HG02571 (cell line): ENCODE results near the gene RNASEH2B.

ENCODE experiments used
- ATAC-seq: cut with Tn5 transposase; IDR thresholded peaks from one replicate; pipeline ENCODE4 v1.9.1; 2021; ENCODE audit warnings: mild to moderate bottlenecking, moderate library complexity; ENCODE audit not compliant: unreplicated experiment

RNASEH2B gene, protein sequence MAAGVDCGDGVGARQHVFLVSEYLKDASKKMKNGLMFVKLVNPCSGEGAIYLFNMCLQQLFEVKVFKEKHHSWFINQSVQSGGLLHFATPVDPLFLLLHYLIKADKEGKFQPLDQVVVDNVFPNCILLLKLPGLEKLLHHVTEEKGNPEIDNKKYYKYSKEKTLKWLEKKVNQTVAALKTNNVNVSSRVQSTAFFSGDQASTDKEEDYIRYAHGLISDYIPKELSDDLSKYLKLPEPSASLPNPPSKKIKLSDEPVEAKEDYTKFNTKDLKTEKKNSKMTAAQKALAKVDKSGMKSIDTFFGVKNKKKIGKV

DNA sequence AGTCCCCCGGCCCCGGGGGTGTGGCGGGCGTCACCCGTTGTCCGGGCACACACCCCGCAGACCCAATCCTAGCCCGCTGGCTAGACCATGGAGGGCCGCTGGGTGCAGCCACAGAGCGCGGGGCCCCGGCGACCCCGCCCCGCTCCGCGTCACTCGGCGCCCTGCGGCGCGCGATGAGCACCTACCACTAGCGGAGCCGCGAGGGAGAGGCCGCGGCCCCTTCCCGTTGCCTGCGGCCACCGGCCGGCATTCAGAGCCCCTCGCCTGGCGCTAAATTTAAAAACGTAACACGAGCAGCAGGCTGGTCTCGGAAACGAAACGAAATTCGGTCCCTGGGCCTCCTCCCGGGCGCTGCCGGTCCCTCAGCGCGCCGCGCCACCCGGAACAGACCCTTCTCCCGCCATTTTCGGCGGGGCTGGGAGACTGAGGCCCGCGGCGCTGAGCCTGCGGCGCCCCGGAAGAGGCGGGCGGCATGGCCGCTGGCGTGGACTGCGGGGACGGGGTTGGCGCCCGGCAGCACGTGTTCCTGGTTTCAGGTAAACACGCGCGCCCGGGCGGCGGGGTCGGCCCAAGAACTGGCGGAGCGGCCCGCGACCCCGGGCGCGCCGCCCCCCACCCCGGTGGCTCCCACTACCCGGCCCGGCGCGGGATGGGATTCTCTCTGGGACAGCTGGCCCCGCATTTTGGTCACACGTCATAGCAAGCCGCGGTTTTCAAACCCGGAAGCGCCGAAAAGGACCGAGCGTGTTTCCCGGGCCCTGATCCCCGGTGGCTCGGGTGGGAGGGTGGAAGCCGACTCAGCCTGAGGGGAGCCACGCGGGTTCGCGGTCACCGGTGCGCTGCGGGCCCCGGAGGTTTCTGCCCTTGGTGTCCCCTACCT lies at the start of gene RNASEH2B:
Gene RNASEH2B (plus strand): TSS at position 187 of the 880 bp plus-strand sequence. CDS start 286 bp downstream, at position 473.
- ATAC-seq, result peak; percentile 63

DNA sequence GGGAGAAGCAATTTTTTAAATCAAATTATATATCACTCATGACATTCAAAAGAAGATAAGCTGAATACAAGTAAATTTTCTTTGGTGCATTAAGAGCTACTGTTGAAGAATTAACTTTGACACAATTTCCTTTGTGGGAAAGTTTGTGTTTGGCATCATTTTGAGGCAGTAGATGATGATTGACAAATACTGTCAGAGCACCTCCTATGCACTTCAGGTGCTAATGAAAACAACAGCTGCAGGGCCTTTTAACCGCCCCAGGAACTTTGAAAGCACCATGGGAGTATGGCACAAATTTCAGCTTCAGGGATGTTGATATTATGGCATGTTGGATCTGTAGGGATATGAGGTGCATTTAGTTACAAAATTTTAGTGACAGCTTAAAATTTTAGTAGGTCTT lies 45.1 kb upstream of the RNASEH2B start:
- no peak for ATAC-seq

DNA sequence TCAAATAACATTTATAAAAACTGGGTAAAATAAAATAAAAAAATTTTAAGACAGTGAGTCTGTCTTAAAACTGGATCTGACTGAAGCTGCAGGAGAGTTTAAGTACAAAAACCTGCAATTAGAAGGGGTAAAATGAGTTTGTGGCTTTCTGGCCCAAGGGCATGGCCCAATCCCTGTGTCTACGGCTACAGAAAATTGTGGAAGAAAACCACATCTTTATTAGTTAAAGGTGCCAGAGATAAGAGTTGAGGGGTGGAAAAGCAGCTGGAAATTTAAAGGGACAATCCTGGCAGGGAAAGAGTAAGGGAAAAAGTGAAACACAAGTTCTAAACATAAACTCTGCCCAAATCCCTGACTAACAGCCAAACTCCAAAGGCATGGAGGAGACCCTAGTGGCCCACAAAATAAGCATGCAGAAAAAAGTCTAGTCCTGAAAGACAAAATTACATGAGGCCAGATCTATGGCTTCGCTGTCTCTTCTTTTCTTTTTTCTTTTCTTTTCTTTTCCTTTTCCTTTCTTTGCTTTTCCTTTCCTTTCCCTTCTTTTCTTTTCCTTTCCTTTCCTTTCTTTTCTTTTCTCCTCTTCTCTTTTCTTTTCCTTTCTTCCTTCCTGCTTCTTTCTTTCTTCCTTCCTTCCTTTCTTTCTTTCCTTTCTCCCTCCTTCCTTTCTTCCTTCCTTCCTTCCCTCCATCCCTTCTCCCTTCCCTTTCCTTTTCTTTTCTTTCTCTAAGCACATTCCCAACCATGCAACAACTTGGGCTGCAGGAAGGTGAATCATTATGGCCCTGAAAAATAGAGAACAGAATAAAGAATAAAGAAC lies 42.6 kb upstream of the RNASEH2B start:
- no peak for ATAC-seq

DNA sequence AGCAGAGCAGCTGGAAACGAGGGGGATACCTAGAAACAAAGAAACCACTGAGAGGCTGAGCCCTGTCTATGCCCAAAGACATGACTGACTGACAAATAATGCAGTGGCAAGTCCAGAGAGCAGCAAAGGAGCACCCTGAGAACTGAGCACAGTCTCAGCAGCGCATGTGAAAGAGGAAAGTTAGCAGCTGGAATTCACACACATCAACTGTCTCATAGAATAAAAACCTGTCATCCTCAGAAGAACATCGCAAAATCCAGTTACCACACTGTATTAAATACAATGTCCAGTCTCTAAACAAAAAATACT lies 42.0 kb upstream of the RNASEH2B start:
- no peak for ATAC-seq

DNA sequence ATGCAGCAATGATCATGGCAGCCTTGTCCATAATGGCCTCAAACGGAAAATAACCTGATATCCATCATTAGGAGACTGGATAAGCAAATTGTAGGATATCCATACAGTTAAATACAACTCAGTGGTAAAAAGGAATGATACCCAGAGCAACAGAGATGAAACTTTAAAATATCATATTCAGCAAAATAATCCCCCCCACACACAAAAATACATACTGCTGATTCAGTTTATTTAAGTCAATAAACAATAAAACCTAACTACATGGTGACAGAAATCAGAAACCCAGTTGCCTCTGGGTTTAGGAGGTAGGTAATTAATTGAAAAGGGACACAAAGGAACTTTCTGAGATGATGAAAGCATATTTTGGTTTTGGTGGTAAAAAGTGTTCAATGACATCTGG lies 38.2 kb upstream of the RNASEH2B start:
- ATAC-seq, result no peak

DNA sequence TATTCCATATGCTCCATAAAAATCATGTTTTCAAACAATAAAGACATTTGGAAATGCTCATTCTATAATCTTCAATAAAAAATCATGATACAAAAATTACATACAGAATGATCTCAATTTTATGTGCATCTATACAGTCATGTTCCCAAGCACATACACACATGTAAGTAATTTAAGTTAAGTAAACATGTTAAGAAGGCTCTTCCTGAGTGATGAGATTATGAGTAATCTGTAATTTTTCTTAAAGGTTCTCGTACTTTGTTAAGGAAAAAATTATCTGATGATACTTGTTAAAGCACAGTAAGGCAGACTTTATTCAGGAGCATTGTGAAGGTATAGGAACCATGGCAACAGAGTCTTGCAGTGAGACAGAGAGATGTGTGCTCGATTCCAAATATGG lies 36.1 kb upstream of the RNASEH2B start:
- ATAC-seq, result no peak

DNA sequence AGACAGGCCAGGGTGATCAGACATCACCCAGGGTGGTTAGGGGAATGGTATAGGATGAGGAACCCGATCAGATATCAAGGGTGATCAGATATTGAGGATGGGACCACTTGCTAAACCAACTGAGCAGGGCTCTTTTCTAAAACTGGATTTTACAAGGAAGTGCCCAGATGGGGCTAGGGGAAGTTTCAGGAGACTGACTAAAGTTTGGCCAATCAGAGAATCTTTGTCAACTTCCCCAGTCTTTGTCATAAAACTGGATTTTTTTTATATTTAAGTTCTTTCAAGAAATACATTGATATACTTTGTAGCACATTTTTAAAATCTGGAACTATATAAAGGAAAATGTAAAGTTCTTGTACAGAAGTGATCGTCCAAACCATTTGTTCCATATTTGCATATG lies 35.6 kb upstream of the RNASEH2B start:
- ATAC-seq, result no peak

DNA sequence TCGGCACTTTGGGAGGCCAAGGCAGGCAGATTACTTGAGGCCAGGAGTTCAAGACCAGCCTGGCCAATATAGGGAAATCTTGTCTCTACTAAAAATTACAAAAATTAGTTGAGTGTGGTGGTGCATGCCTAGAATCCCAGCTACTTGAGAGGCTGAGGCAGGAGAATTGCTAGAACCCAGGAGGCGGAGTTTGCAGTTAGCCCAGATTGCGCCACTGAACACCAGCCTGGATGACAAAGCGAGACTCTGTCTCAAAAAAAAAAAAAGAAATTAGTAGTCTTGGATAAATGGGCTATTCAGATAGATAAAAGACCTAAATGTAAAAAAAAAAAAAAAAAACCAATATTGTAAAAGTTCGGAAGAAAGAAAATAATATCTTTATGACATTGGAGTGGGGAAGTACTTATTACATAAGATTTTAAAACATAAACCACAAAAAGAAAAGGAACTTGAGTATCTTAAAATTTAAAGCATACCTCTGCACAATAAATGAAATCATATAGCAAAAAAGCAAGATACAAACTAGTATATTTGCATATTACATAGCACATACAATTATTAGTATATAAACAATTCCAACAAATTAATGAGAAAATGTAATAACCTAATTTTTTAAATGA lies 26.7 kb upstream of the RNASEH2B start:
- no peak for ATAC-seq

DNA sequence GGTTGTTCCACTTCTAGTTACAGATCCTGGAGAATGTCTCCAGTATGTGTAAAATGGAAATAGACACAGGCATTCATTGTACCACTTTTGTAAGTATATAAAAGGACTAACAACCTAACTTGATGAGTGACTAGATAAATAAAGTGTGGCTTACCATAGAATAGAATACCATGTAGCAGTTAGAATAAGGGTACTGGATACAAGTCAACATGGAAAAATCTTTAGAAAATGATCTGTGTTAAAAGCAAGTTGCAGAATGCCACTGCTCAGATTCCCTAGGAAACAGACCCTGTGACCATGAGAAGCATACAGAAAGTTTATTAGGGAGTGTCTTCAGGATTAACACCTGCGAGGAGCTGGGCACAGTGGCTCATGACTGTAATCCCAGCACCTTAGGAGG lies 25.9 kb upstream of the RNASEH2B start:
- ATAC-seq, result no peak

DNA sequence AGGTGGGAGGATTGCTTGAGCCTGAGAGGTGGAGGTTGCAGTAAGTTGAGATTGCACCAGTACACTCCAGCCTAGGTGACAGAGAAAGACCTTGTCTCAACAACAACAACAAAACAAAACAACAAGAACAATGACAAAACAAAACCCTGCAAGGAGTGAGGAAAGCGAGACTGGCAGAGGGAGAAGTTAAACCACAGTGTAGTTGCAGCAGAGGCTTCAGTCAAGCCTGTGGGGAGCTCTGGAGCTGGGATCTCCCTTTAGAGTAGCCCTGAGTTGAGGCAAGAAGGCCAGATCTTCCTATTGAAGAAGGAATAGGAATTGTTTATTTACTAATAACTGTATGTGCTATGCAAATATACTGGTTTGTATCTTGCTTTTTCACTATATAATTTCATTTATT lies 25.3 kb upstream of the RNASEH2B start:
- ATAC-seq, result no peak

DNA sequence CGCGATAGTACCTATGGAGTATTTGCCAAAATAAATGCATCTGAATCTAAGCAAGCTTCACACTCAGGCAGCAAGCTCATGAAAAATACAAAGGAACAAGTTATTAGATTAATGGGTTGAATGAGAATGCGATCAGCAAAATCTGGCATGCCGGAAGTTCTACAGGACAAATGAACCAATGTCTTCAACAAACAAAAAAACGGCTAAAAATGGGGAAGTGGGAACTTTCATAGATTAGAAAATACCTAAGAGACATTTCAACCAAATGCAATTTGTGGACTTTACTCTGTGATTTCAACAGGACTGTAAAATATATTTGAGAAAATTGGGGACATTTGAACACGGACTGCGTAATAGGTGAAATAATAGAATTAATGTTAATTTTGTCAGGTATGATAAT lies 22.4 kb upstream of the RNASEH2B start:
- ATAC-seq, result no peak

DNA sequence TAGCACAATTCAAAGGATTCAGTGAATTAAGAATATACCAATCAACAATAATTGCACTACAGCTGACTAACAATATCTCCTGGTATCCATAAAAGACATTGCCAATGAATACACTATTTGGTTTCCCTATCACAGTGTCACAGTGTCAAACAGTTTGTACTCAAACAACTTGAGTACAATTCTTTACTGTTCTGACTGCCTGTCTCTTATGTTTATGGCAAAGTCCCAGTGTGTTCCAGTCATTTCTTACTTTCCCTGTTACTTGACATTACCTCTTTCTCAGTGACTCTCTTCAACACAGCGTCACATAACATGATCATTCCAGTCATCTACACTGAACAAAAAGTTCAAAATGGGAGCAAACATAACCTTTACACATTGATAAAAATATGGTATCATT lies 21.2 kb upstream of the RNASEH2B start:
- ATAC-seq, result no peak

DNA sequence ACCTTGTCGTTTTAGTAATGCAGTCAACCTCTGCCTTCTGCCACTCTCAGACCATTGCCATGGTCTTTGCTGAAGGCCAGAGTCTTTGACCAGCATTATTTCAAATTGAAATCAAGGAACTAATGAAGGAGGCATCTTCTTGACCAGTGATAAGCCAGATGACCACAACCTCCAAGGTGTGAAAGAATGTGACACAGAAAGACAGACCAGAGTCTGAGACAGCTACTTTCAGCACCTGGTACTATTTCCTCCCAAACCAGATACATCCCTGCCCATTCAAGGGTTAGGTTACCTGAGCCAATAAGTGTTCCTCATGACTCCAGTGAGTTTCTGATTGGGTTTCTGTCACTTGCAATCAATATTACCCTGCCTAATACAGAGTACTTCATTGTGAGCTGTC lies 20.3 kb upstream of the RNASEH2B start:
- no peak for ATAC-seq

DNA sequence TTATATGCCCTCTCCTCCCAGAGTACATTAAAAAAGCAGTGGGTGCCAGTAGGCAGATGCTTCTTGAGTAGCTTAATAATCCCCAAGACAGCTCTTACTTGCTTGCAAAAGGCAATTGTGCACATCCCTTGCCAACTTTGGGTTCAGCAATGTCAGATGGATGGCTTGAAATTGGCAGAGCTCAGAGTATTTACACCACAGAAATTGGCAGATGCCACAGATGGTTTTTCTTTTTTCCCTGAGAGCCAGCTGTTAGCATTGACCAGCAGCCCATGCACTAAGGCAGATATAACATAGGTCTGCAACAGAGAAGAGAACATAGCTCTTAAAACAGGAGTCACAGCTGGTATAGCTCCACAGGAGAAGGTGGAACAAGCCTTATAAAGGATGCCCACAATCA lies 18.4 kb upstream of the RNASEH2B start:
- ATAC-seq, result no peak

DNA sequence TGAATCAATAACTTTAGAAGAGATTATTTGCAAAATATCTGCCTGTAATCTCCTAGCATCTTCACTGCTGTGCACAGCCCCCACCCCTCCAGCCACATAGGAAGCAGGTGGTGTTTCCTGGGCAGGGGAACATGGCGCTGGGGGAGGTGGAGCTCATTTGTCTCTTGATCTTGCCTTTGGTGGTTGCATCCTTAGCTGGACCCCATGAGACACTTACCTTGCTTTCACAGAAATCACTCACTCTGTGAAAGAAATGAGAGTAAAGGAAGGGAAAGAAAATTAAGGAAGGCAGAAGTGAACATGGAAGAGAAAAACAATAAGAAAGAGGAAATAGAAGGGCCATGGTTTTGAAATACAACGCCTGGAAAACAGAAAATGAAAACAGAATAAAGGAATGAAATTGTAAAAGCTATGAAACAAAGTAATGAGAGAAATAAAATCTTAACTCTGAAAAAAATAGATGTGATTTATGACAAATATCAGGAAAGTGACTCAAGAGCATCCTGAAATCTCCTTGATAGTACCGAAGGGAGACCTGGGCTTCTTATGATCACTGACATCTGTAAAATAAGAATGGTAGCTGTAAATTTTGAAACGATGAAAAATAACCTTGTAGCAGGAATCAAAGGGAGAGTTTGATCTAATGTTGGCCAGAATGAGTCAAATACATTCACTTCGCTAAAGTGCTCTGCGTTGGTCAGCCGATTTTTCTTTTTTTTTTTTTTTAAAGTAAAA lies 17.2 kb upstream of the RNASEH2B start:
- ATAC-seq, result no peak

DNA sequence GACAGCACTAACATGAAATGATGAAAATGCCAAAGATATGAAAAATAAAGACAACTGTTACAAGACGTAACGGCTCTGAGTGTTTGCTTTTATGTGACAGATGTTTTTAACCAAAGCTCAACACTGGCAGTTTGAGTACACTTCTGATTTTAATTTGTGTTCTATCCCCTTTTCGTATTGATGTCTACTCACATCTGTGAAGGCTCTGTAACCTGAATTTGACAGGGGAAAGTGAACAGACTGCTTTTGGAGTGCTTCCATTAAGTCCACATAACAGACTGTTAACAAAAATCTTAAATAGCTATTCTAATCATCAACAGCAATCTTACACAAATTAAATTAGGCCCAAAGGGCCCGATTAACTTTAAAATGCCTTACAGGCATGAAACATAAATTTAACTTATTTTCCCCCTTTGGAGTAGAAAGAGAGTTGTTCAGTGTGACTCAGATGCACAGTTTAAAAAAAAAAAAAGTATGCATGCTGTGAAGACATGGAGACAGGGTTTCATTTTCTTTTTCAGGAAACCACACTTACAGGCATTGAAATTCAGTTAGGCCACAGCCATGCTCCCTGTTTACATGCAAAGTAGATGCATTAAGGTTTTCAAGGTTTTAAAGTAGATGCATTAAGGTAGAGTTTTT lies 16.3 kb upstream of the RNASEH2B start:
- peak; percentile 90 for ATAC-seq

DNA sequence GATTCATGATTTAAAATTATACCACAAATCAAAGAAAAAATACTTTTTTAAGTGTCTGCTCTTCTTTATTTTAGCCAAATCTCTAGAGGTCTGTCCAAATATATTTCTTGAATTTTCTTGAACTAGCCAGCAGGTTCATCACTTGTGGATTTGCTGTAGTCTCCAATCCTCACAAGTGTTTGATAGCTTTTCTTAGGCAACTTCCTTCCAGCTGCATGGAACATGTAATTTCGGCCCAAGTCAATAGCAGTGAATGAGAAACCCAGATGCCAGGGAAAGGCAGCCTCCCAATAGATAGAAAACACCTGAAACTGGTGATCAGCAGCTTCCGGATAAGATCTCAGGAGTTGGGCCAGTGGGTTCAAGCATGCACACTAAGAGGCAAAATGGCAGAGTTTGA lies 15.6 kb upstream of the RNASEH2B start:
- ATAC-seq, result no peak

DNA sequence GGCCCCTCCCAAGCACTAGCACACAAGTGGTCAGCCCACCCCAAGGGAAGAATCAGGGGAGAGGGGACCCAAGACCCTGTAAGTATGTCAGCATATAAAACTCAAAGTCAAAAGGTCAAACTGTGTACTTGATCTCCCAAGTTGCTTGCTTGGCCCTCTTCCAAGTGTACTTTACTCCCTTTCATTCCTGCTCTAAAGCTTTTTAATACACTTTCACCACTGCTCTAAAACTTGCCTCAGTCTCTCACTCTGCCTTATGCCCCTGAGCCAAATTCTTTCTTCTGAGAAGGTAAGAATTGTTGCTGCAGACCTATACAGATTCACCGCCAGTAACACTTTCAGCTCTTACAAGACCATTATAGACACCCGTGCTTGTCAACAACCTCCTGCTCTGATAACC lies 15.1 kb upstream of the RNASEH2B start:
- ATAC-seq, result no peak

DNA sequence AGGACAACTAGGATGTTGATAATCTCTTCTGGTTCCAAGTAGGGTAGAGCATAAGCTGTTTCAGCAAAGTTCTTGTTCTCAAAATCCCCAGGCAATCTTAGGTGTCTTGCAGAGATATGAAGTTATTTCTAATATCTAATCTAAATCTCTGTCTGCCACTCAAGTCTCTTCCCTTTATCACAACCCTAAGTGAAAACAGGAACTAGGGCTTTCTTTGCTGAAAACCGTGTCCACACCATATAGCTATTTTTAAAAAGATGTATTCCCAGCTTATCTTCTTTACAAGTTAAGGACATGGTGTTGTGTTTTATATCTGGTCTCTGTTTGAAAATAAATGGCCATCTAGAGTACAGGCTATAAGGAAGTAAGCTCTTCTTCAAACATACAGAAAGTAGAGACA lies 11.3 kb upstream of the RNASEH2B start:
- no peak for ATAC-seq

DNA sequence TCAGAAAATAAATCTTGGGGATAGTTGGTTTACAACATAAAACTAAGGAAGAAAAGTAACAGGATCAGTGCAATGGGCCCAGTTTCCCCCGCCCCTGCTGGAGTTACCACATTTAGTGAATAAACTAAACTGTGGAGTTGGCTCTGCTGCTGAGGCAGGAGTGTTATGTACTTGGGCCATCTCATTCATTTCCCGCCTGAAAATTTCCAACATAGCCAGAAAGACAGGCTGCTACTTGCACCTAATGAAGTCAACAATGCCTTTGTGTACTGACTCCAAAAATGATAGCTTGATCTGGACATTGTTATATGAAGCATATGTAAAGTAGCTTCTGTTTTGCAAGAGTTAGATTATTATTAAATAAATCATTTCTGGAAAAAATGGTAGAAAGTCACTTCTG lies 7.9 kb upstream of the RNASEH2B start:
- ATAC-seq, result no peak
